Kasumi-1 (cell line): ENCODE results near the gene COPB2.
"Not testable (repeated sequence)": the region's sequence is repeated elsewhere in the genome, so short reads cannot be mapped to it uniquely, and the experiment has no call there.

Experiments used
- DNase-seq, 2 experiments: peaks; one replicate each; lab custom pipeline; 2025; lab: John Stamatoyannopoulos, UW

Gene COPB2

GRCh38 chr3:139378587-139379241 is 10.7 kb downstream of the COPB2 start:
- no peak for DNase-seq

- no peak for DNase-seq
These were observed 12.1 kb downstream of the COPB2 start for GRCh38 chr3:139377378-139377777.

- no peak for DNase-seq
These were observed 15.3 kb downstream of the COPB2 start for GRCh38 chr3:139374099-139374498.

- no peak for DNase-seq
These were observed 24.9 kb downstream of the COPB2 start for GRCh38 chr3:139364549-139364948.

GRCh38 chr3:139361276-139361675 is 28.2 kb downstream of the COPB2 start:
- DNase-seq: no peak

- no peak for DNase-seq
These were observed 30.4 kb downstream of the COPB2 start for GRCh38 chr3:139358841-139359562.

- no peak for DNase-seq
These were observed 31.5 kb downstream of the COPB2 start for GRCh38 chr3:139357899-139358298.

- DNase-seq: no peak
These were observed 33.6 kb downstream of the COPB2 start for GRCh38 chr3:139355891-139356290.

GRCh38 chr3:139355476-139355875 is 34.0 kb downstream of the COPB2 start:
- DNase-seq: no peak

GRCh38 chr3:139354661-139355060 is 34.8 kb downstream of the COPB2 start:
- no peak for DNase-seq

GRCh38 chr3:139353920-139354556 is 35.4 kb downstream of the COPB2 start:
- peak; percentile 44 to 63 for DNase-seq

GRCh38 chr3:139346771-139347170 is 42.7 kb downstream of the COPB2 start:
- no peak for DNase-seq

GRCh38 chr3:139343895-139344856 is 45.3 kb downstream of the COPB2 start, which contains the start of gene MRPS22:
TSS of gene MRPS22 (plus strand) at chr3:139344020. CDS start at chr3:139344027, 7 bp downstream.
- peak; percentile 95 to 96 for DNase-seq

- DNase-seq: no peak
These were observed 47.4 kb downstream of the COPB2 start for GRCh38 chr3:139342054-139342453.

- no peak for DNase-seq
These were observed 48.7 kb downstream of the COPB2 start for GRCh38 chr3:139340784-139341183.

GRCh38 chr3:139339219-139339906 is 50.1 kb downstream of the COPB2 start:
- peak; percentile 13 to 39 for DNase-seq

- no peak for DNase-seq
These were observed 51.0 kb downstream of the COPB2 start for GRCh38 chr3:139338405-139338804.

GRCh38 chr3:139334675-139335074 is 54.8 kb downstream of the COPB2 start:
- DNase-seq: not testable (repeated sequence)

GRCh38 chr3:139332092-139332491 is 57.4 kb downstream of the COPB2 start:
- no peak for DNase-seq

GRCh38 chr3:139329364-139329850 is 60.0 kb downstream of the COPB2 start:
- peak; percentile 77 to 80 for DNase-seq

- no peak for DNase-seq
These were observed 61.1 kb downstream of the COPB2 start for GRCh38 chr3:139328356-139328755.
